ENCODE measurements around the gene APOBEC3F.
"Not testable (repeated sequence)": the region's sequence is repeated elsewhere in the genome, so short reads cannot be mapped to it uniquely, and the experiment has no call there.

- not testable (repeated sequence) for TF ChIP-seq YY1 (IDR thresholded peaks at IDR 0.05; ENCODE audit: low read depth); CTCF (IDR thresholded peaks at IDR 0.05); GABPA (IDR thresholded peaks at IDR 0.05; ENCODE audit: low read depth); POLR2AphosphoS5 (IDR thresholded peaks at IDR 0.05; ENCODE audit: low read depth, low read length); EP300 (IDR thresholded peaks at IDR 0.05; ENCODE audit: borderline replicate concordance in 1 of 2, low read depth in 1 of 2, low read length in 1 of 2)
- TF ChIP-seq, protein P1, sequence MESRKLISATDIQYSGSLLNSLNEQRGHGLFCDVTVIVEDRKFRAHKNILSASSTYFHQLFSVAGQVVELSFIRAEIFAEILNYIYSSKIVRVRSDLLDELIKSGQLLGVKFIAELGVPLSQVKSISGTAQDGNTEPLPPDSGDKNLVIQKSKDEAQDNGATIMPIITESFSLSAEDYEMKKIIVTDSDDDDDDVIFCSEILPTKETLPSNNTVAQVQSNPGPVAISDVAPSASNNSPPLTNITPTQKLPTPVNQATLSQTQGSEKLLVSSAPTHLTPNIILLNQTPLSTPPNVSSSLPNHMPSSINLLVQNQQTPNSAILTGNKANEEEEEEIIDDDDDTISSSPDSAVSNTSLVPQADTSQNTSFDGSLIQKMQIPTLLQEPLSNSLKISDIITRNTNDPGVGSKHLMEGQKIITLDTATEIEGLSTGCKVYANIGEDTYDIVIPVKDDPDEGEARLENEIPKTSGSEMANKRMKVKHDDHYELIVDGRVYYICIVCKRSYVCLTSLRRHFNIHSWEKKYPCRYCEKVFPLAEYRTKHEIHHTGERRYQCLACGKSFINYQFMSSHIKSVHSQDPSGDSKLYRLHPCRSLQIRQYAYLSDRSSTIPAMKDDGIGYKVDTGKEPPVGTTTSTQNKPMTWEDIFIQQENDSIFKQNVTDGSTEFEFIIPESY (IDR thresholded peaks at IDR 0.05; ENCODE audit: borderline replicate concordance, low read depth), result not testable (repeated sequence)
- TF ChIP-seq, protein P2, sequence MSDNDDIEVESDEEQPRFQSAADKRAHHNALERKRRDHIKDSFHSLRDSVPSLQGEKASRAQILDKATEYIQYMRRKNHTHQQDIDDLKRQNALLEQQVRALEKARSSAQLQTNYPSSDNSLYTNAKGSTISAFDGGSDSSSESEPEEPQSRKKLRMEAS (IDR thresholded peaks at IDR 0.05; ENCODE audit: low read depth), result not testable (repeated sequence)
Observed at GRCh38 chr22:39066442-39067276, 26.0 kb downstream of the APOBEC3F start.
